HEK293 (cell line): Measurements from ENCODE around the gene DLX3.
A peak's percentile ranks its signal among the peaks of the same experiment; 100 is the strongest.

ENCODE experiments used
- CTCF ChIA-PET: fragments of 350-600 bp; formaldehyde crosslinking; extraction: SDS; loops from one replicate; lab custom pipeline; 2021; ENCODE audit warnings: antibody characterized with exemption; lab: Yijun Ruan, JAX
- POLR2A ChIA-PET: fragments of 300-600 bp; formaldehyde crosslinking; extraction: SDS; loops from one replicate; lab custom pipeline; 2020; ENCODE audit warnings: antibody characterized with exemption, inconsistent platforms; lab: Yijun Ruan, JAX
- H3K27ac ChIP-seq: fragments of 200-500 bp; sonication (Bioruptor generic); 2 replicates; pipeline ENCODE4 v1.5.1; 2014; ENCODE audit warnings: low read depth, low read length, control low read depth, inconsistent platforms; ENCODE audit errors: extremely low read depth
- H3K36me3 ChIP-seq, 2 experiments: fragments of 200-500 bp in 1 of 2; sonication (Bioruptor generic) in 1 of 2; 1 replicate in 1 of 2; 2 replicates in 1 of 2; pipeline ENCODE4 v1.5.1; 2014 to 2017; ENCODE audit warnings: inconsistent platforms in 2 of 2, low read length in 2 of 2; ENCODE audit not compliant: control insufficient read depth in 2 of 2, insufficient read depth in 1 of 2
- H3K4me1 ChIP-seq: fragments of 200-500 bp; sonication (Bioruptor generic); 2 replicates; pipeline ENCODE4 v1.5.1; 2014; ENCODE audit warnings: mild to moderate bottlenecking, low read length, inconsistent platforms; ENCODE audit not compliant: control insufficient read depth, insufficient read depth
- H3K4me3 ChIP-seq: 2 replicates; pipeline ENCODE4 v1.5.1; 2011; ENCODE audit warnings: low read depth, mild to moderate bottlenecking, control low read depth, low read length, moderate library complexity
- H3K9me3 ChIP-seq: fragments of 200-500 bp; sonication (Bioruptor generic); 2 replicates; pipeline ENCODE4 v1.5.1; 2014; ENCODE audit warnings: low read depth, low read length, inconsistent platforms; ENCODE audit not compliant: control insufficient read depth, insufficient read depth
- BCL11A ChIP-seq: fragments of 450-650 bp; formaldehyde crosslinking; IDR thresholded peaks from 2 replicates; pipeline ENCODE4 v1.5.1; 2016; ENCODE audit warnings: low read depth, missing biosample characterization, missing genetic modification characterization
- KLF9 ChIP-seq: fragments of 450-650 bp; formaldehyde crosslinking; IDR thresholded peaks from 2 replicates; pipeline ENCODE4 v1.5.1; 2016; ENCODE audit warnings: missing biosample characterization, missing genetic modification characterization, low read depth
- PRDM10 ChIP-seq: fragments of 450-650 bp; formaldehyde crosslinking; IDR thresholded peaks from 2 replicates; pipeline ENCODE4 v1.5.1; 2016; ENCODE audit warnings: missing biosample characterization, missing genetic modification characterization
- REPIN1 ChIP-seq: fragments of 450-650 bp; formaldehyde crosslinking; IDR thresholded peaks from 2 replicates; pipeline ENCODE4 v1.5.1; 2017; ENCODE audit warnings: missing biosample characterization, missing genetic modification characterization, low read depth
- SETDB1 ChIP-seq: IDR thresholded peaks from one replicate; pipeline ENCODE4 v1.6.1; 2017; ENCODE audit warnings: mild to moderate bottlenecking, low read length, moderate library complexity, mixed read lengths; ENCODE audit not compliant: insufficient read length
- ZFP37 ChIP-seq: fragments of 450-650 bp; formaldehyde crosslinking; IDR thresholded peaks from 2 replicates; pipeline ENCODE4 v1.5.1; 2016; ENCODE audit warnings: missing biosample characterization, missing genetic modification characterization
- ZIC2 ChIP-seq: fragments of 450-650 bp; formaldehyde crosslinking; IDR thresholded peaks from 2 replicates; pipeline ENCODE4 v1.5.1; 2016; ENCODE audit warnings: missing biosample characterization, missing genetic modification characterization
- ZNF37A ChIP-seq: fragments of 450-650 bp; IDR thresholded peaks from 2 replicates; pipeline ENCODE4 v1.5.1; 2018; ENCODE audit warnings: missing biosample characterization, missing genetic modification characterization
- ZNF558 ChIP-seq: fragments of 450-650 bp; formaldehyde crosslinking; IDR thresholded peaks from 2 replicates; pipeline ENCODE4 v1.5.1; 2016; ENCODE audit warnings: missing biosample characterization, missing genetic modification characterization
- ZNF629 ChIP-seq: fragments of 450-650 bp; formaldehyde crosslinking; IDR thresholded peaks from 2 replicates; pipeline ENCODE4 v1.5.1; 2017; ENCODE audit warnings: missing biosample characterization, missing genetic modification characterization
- ZNF747 ChIP-seq: fragments of 450-650 bp; formaldehyde crosslinking; IDR thresholded peaks from 2 replicates; pipeline ENCODE4 v1.5.1; 2016; ENCODE audit warnings: missing biosample characterization, missing genetic modification characterization

DLX3 gene

DNA sequence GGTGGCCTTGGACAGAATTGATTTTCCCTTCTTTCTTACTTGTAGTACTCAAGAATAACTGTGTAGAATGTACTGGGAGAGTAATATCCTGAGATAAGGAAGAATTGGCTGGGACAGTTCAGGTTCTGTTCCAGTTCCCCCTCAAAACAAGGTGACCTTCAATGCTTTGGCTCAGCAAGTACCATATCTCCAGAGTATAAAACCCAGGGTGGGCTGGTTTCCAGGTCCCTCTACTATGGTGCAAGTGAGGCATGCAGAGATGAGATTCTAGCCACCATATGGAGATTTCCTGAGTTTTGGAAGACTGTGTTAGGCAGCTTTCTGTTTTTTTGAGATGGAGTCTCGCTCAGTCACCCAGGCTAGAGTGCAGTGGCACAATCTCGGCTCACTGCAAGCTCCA, 18.1 kb upstream of the DLX3 start:
- POLR2A ChIA-PET: no interaction called here
- no peak overlapping the region for H3K27ac ChIP-seq
- TF ChIP-seq REPIN1 (tag by site-specific recombination): no peak
- peak; percentile 65 for TF ChIP-seq SETDB1
- no peaks in the 10 kb centered on the region for H3K4me1 ChIP-seq
- no peaks in the 10 kb centered on the region for H3K9me3 ChIP-seq
- H3K4me3 ChIP-seq: no peak overlapping the region
- CTCF ChIA-PET: interaction anchor here (0.9 to 1.8 kb wide), 2 partner anchors 11 to 68 kb away, joined by 3 to 4 read pairs; no protein-coding TSS in a partner anchor
- no peaks in the 10 kb centered on the region for H3K36me3 ChIP-seq

DNA sequence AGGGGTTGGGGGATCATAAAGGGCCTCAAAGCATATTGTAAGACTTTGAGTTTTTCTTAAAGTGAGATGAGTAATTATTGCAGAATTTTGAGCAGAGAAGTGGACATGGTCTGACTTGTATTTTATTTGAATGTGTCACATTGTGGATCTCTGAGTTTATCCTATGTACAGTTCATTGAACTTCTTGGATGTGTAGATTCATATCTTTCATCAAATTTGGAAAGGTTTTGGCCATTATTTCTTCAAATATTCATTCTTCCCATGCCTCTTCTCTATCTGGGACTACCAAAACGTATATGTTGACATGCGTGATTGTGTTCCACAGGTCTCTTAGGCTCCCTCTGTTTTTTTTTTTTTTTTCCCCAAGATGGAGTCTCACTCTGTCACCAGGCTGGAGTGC, 14.3 kb upstream of the DLX3 start:
- H3K9me3 ChIP-seq: no peaks in the 10 kb centered on the region
- no peaks in the 10 kb centered on the region for H3K36me3 ChIP-seq
- H3K27ac ChIP-seq: no peak overlapping the region
- no peak for TF ChIP-seq BCL11A
- TF ChIP-seq ZNF558: peak; percentile 100
- POLR2A ChIA-PET: no interaction called here
- no peak overlapping the region for H3K4me3 ChIP-seq
- CTCF ChIA-PET: interaction anchor here (0.6 to 2.2 kb wide), 3 partner anchors 11 to 133 kb away, joined by 3 to 27 read pairs (median 3); no protein-coding TSS in a partner anchor
- no peaks in the 10 kb centered on the region for H3K4me1 ChIP-seq

DNA sequence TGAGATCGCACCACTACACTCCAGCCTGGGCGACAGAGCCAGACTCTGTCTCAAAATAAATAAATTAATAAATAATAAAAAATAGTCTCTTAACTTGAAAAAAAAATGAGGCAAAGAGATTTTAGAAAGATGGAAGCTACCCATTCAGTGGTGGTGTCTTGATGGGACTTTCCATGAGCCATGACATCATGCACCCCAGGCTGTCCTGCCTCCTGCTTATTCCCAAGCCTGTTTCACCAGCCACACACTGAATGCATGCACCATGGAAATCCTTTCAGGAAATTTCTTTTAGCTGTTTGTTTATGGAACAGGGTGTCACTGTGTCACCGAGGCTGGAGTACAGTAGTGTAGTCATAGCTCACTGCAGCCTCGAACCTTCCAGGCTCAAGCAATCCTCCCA, 8.9 kb upstream of the DLX3 start:
- ChIA-PET CTCF (interaction anchor here (0.6 to 2.9 kb wide), 5 partner anchors 9 to 436 kb away, joined by 3 to 17 read pairs (median 3); partner anchors contain the start of gene DLX3), POLR2A (no interaction called here)
- Histone ChIP-seq H3K9me3 (no peaks in the 10 kb centered on the region), H3K36me3 (no peaks in the 10 kb centered on the region), H3K4me1 (no peaks in the 10 kb centered on the region), H3K4me3 (no peak overlapping the region), H3K27ac (no peak overlapping the region)
- TF ChIP-seq PRDM10 (tag by site-specific recombination) (peak; percentile 36; the same call in 1 of the 2 replicates), ZFP37 (tag by site-specific recombination) (no peak)

- H3K4me1 ChIP-seq: peaks cover 4% of the 10 kb centered on the region
- no peaks in the 10 kb centered on the region for H3K9me3 ChIP-seq
- no peaks in the 10 kb centered on the region for H3K36me3 ChIP-seq
- ChIA-PET CTCF (interaction anchor here (0.5 to 9.8 kb wide), 73 partner anchors 8 to 1207 kb away, joined by 3 to 526 read pairs (median 7); partner anchors contain the start of genes ITGA3, PDK2, SLC35B1 and TAC4), POLR2A (interaction anchor here (0.9 to 2.7 kb wide), 3 partner anchors 47 to 298 kb away, joined by 3 to 11 read pairs (median 3); partner anchors contain the start of gene SLC35B1)
- no peak for TF ChIP-seq ZIC2 (tag by site-specific recombination)
- no peak for TF ChIP-seq ZNF747 (tag by site-specific recombination)
- TF ChIP-seq ZNF629 (tag by site-specific recombination): no peak
- no peak for TF ChIP-seq ZNF37A (tag by site-specific recombination)
- no peak for TF ChIP-seq KLF9 (tag by site-specific recombination)
- no peak overlapping the region for H3K4me3 ChIP-seq
- no peak overlapping the region for H3K27ac ChIP-seq
These were observed 4.0 kb upstream of the DLX3 start for GRCh38 chr17:49998836-49999511.
